Esophagus mucosa (tissue), 1 donor: ENCODE results near the gene MDK. TPM values are rescaled to one million over a fixed set of nuclear protein-coding genes. Genes with fewer than 3 reads are reported as not detected.

ENCODE experiments used
- ATAC-seq: fragments of 200-7000 bp; cut with Tn5 transposase; one replicate; pipeline ENCODE4 v1.9.1; 2020
- total RNA-seq: library from RNA; stranded (reverse); gene quantifications from one replicate; pipeline ENCODE4 v1.2.4, GENCODE V29; 2023
- donor health status: DM: yes; HTN: yes; CAD: no.

Gene MDK
- total RNA-seq, 1 donor from 2014 or later, result 40.9 TPM

DNA sequence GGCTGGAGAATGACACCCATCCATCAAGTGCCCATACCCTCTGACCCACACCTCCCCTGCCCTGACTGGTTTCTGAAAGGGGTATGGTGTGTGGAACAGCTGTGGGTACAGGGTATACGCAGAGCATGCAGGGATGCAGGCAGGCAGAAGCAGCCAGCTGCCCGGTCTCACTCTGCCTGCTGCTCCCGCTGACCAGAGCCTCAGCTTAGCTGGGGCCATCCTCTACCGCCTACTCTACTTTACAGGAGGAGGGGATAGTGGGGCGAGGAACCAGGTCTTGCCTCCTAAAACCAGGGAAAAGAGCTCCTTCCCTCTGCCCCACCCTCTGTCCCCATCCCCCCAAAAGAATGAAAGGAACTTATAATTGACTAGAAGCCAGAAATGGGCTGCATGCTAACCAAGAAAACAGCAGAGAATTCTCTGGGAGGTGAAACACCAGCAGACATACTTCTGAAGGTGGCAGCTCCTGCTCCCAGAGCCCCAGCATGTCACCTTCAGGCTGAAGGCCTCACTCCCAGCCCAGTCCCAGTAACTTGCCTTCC, 23.1 kb downstream of the MDK start:
- ATAC-seq, result no peak

DNA sequence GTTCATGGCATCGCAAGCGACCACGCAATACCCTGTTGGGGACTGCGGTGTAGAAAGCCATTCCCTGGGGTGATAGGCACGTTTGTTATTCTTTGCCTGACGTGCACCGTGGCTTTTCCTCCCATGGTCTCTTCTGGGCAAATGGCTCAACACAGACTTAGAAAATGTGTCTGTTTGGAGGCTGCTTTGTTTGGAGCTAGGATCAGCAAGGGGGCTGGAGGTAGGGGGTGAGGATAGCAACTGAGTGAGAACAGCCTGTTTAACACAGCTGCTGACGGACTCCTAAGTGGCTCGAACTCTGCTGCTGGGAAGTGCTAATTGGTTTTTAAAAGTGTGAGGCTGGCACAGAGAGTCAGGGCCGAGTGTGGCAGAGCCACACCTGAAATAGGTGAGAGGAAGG, 26.2 kb downstream of the MDK start:
- ATAC-seq, result no peak

DNA sequence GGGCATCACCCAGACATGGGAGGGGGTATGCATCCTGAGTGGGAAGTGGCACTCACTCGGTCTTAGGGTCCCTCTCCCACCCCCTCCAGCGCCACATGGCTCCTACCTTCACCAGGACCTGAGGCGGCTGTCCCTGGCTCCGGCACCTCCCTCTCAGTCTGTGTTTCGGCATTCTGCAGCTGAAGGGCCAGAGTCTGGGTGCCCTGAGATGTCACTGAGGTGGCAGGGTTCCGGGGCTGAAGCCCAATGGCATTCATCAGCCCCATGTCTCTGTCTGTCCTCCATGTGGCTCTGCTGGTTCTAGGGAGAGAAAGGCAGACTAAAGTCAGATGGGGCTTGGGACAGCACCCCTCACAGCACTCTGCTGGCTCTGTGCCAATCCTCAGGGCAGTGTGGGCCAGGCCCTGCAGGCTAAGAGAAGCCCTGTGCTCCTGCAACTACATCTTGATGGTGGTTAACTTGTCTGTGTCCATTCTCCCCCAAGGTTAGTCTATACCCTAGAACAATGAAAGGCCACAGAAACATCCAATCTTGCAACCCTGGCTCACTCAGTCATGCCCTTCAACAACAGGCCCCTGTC, 27.0 kb downstream of the MDK start:
- no peak for ATAC-seq

DNA sequence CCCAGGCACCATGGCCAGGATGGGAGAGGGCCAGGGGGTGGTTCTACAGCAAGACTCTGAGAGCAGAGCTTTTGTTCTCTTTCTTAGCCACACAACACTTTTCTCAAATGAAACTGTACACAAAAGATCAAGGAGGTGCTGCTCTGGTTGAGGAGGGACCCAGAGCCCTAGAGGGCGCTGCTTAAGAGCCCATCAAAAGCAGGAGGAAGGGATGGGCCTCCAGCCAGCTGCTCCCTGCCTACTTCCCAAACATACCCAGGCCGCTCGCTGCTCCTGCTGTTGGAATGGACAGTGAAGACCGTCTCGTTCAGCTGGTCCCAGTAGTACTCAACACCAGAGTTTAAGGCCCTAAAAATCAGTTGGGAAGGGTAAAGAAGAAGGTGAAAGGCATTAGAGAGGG, 28.6 kb downstream of the MDK start:
- no peak for ATAC-seq

DNA sequence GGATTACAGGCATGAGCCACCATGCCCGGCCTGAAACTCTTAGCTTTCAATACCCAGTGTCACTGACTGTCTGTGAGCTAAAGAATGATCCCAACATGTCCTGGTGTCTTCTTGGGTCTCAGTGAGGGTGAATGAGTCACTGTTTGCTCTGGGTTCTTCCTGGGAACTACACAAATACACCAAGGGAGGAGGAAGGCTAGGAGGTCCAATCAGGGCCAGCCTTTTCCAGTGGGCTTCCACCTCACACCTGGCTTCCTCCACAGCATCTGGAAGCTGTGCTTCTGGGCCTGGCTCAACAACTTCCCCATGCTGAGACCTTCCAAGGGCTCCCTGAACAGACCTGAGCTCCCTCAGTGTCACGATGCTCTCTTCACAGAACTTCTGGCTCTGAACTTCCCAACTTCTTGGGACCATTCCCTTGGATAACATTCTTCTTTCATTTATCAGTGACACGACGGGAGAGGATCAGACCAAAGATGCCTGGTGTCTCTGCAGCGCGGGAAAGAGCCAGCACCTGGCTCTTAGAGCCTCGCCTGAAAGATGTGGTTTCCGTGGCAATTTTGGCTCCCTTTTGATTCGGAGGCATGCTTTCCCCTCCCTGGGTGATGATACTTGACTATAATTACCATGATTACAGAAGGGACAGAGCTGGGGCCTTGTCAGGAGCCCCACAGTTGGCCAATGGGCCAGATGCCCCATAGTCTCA, 32.4 kb downstream of the MDK start:
- ATAC-seq, result no peak

DNA sequence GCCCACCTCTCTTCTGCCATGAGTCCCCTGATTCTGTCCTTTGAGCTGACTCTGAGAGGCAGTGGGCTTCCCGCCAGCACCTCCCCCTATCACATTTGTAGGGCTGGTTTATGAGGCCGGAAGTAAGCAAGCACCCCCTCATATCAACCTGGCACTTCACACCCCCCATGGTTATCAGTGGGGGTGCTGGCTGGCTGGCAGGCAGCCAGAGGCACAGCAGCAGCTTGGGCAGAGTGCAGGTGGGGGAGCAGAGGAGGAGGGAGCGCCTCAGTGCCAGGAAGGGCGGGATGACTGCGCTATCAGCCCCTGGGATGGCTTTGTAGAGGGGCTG, 33.0 kb downstream of the MDK start:
- no peak for ATAC-seq

DNA sequence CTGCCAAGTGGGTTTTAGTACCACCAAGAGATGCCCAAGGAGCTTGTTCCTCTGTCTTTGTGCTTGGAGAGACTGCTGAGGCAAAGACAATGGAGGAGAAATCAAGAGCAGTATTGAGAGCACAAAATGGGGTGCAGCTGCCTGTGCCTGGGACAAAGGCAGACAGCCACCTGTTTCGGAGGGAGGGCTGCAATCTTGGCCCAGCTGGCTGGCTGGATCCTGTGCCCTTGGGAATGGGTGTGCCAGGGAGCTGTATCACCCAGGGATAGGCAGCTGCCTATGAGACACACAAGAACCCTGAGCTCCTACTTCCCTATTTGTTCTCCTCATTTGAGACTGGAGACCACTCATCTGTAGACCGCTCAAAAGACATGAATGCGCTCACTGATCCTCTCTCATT, 33.4 kb downstream of the MDK start:
- no peak for ATAC-seq

DNA sequence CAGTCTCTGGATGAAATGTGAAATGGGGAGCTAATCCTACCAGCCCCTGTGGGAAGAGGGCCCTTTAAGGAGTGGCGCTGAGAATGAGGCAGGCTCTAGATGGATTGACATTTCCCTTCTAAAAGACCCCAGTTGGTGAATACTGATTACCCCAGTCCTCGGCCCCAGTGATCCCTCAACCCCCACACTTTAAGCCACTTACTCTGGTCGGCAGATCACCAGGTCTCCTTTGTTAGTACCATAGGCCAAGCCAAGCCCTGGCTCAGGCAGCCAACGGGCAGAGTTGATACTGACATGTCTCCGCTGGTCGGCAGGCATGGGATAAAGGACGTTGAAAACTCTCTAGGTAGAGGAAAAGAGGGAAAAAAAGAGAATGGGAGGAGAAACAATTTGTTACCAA, 36.2 kb downstream of the MDK start:
- ATAC-seq, result no peak

DNA sequence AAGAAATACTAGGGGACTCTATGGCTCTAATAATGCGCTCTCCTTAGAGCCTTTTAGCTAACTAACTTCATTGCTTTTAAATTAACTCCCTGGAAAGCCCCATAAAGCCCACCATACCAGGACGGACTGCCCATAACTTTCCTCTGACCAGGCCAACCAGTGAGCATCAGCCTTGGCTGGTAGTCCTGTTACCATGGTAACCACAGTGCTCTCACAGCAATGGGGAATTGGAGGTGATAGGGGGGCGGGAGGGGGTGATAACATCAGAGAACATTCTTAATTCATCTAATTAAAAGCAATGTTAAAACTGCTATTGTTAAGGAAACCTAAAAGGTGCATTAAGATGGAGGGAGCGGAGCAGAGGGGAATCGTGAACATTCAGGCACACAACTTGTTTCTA, 37.3 kb downstream of the MDK start:
- ATAC-seq, result no peak

DNA sequence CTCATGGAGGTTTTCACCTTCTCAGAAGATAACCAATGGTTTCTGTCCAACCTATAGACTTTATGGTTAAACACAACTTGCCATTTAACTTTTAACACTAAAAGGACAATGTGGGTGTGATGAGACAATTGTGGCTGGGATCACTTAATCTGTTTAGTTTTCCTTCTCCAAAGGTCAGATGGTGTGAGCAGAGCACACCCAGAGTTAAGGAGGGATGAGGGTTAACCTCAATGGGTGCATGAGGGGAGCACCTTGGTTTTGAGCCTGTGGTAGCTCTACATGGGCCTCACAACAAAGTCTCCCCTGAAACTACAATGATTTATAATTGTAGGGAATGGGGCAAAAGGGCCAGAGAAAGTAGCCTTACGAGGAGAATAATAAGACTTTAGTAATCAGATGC, 39.0 kb downstream of the MDK start:
- ATAC-seq, result no peak

DNA sequence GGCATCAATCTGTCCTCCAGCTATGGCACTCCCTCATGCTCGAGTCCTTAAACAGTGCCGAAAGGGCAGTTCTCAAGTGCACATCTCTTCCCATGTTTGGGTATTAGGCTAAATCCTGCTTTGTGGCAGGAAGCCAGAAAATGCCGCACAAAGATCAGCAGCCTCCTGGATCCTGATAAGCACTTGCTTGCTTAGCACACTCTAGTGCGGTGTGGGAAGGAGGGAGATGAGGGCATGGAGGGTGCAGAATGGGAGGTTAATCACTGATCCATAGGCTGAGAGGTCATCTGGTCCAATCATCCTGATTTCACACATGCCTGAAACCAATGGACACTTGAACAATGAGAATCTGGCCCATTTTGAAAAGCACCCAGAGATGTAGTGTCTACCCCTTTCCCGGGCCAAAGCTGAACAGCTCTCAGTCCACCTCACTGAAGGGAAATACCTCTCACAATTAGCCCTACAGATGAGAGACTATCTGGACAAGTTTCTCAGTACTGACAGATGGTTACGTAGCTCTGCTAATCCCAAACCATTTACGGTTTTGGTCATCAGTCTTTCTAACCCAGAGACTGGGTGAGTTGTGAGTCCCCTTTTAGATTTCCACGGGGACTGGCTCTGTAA, 39.9 kb downstream of the MDK start:
- ATAC-seq, result no peak

DNA sequence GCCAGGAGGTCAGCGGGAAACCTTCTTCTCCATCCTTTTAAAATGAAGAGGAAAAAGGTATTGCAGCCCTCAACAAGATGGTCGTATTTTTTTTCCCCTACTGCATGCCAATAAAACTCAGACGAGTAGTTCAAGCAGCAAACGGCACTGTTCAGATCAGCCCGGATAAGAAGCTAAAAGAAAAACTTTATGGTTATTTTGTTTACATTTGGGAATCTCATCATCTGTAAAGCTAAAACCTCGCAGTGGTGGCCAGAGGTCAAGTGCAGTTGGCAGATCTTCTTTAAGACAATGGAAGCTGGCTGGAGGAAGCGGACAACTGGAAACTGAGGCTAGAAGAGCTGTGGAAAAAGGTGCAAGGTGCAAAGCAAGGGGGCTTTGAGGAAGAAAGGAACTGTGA, 41.1 kb downstream of the MDK start:
- ATAC-seq, result no peak

DNA sequence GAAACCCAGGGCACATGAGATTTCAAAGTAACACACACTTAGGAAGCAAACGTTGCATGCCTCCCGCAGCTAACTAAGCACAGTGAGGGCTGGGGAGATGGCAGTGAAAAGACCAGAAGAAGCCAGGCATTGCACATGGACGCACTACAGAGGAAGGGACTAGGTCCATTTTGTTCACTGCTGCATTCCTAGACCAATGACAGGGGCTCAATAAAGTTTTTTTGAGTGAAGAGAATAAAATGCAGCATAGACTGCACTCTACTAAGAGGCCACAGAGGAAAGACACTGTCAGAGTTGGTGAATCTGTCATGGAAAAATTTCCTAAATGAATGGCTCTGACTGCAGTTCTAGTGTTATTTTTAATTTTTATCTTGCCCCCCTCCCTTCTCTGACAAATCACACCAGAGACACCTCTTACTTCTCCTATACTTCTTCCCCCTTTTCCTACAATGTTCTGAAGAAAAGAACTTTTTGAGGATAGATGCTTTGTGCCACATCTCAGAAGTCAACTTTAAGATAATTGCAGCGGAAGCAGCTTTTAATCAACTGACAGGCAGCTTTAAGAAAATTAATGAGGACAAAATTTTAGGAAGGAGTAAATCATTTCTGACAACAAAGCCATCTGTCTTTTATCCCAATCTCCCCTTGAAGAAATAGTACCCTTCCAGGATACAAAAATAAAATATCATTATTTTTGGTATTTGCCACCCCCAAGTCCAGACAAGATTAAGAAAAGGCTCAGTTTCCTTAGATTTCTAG, 44.9 kb downstream of the MDK start:
- no peak for ATAC-seq

DNA sequence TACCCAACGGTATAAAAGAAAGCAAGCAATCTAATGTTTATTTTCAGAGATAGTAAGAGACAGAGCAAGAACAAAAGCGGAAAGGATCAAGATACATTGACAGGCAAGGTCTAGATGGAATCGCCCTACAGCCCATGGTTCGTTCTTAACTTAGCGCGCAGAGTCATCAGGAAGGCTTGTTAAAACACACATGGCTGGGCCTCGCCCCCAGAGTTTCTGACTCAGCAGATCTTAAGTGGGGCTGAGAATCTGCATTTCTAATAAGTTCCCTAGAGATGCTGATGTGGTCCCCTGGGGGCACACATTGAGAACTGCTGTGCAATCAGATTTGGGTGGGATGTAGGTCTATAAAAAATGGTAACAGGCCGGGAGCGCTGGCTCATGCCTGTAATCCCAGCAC, 45.9 kb downstream of the MDK start:
- ATAC-seq, result no peak

DNA sequence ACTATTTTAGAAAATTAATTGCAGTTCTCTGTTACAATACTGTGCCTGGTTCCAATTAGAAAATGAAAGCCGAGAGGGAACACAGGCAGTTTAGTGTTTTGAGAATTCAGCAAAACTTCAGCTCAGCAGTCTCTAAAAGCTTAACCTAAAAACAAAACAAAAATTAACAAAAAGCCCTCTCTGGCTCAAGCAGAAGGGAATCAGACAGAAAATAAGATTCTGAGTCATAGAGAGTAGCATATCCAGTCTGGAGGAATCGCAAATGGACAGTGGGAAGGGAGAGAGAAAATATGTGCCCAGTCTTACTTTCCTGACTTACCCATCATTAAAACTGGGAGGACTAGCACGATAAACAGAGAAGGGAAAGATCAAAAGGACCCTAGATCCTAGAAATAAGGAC, 48.2 kb downstream of the MDK start:
- ATAC-seq, result no peak

DNA sequence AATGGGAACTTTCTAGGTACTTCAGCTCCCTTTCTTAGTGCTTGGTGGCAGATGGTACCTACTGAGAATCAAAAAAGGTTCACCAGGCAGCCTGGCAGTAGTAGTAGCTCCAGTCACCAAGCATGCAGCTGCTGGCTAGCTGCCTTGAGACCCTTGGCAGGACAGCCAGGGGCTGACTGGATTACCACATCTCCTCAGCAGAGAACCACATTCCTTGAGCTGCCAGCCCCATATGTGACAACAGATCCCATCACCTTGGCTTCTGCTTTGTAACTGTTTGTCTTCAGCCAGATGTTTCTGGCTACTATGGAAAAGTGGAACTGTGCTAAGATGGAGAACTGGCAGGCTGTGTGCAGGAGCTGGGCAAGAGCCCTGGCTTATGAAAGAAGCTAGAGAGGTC, 49.7 kb downstream of the MDK start:
- ATAC-seq, result no peak

Other genes with a start within 250 kb of the MDK start
- 0.64 TPM for gene CREB3L1, start 104.0 kb upstream of the MDK start, total RNA-seq
- 31.4 TPM for gene DGKZ, start 34.2 kb upstream of the MDK start, total RNA-seq
- gene CHRM4, start 10.1 kb downstream of the MDK start, total RNA-seq, result 0.12 TPM
- gene AMBRA1, start 212.4 kb downstream of the MDK start, total RNA-seq, result 16.8 TPM
- gene HARBI1, start 235.6 kb downstream of the MDK start, total RNA-seq, result 3.2 TPM
- 37.3 TPM for gene ATG13, start 235.9 kb downstream of the MDK start, total RNA-seq